Upper lobe of left lung (tissue), 6 donors: ENCODE measurements around the gene COQ4. TPM values are rescaled to one million over a fixed set of nuclear protein-coding genes. Genes with fewer than 3 reads are reported as not detected.

Experiments
- ATAC-seq, 2 donors: fragments of 200-7000 bp; cut with Tn5 transposase; one replicate each; pipeline ENCODE4 v1.9.1; 2022; ENCODE audit warnings: mild to moderate bottlenecking in 2 of 2, moderate library complexity in 2 of 2; ENCODE audit not compliant: low FRiP score in 2 of 2
- DNase-seq, 2 donors: peaks; one replicate each; pipeline ENCODE4 v3.0.0-alpha.2; 2019 to 2020
- H3K27ac ChIP-seq, 4 donors: fragments of 200-600 bp; sonication (generic); one replicate each; pipeline ENCODE4 v1.5.1; 2016 to 2019
- H3K27me3 ChIP-seq, 4 donors: fragments of 200-600 bp; sonication (generic); one replicate each; pipeline ENCODE4 v1.5.1; 2017 to 2019
- H3K36me3 ChIP-seq, 4 donors: fragments of 200-600 bp; sonication (generic); one replicate each; pipeline ENCODE4 v1.5.1; 2016 to 2019
- H3K4me1 ChIP-seq, 4 donors: fragments of 200-600 bp; sonication (generic); one replicate each; pipeline ENCODE4 v1.5.1; 2018 to 2019
- H3K4me3 ChIP-seq, 4 donors: fragments of 200-600 bp; sonication (generic); one replicate each; pipeline ENCODE4 v1.5.1; 2017 to 2019; ENCODE audit warnings: mild to moderate bottlenecking in 2 of 4, moderate library complexity in 1 of 4
- H3K9me3 ChIP-seq, 4 donors: fragments of 200-600 bp; sonication (generic); one replicate each; pipeline ENCODE4 v1.5.1; 2018 to 2019
- CTCF ChIP-seq, 6 experiments: fragments of 450-650 bp in 4 of 6; fragments of 200-600 bp in 2 of 6; sonication (generic) in 2 of 6; IDR thresholded peaks; one replicate each; pipeline ENCODE4 v1.5.1; 2016 to 2019; ENCODE audit warnings: antibody characterized with exemption in 6 of 6
- EP300 ChIP-seq, 4 donors: sonication (generic); formaldehyde crosslinking; IDR thresholded peaks; one replicate each; pipeline ENCODE4 v1.5.1; 2017; ENCODE audit warnings: antibody characterized with exemption in 4 of 4, control low read depth in 2 of 4
- POLR2A ChIP-seq, 4 donors: fragments of 450-650 bp; IDR thresholded peaks; one replicate each; pipeline ENCODE4 v1.5.1; 2016 to 2017; ENCODE audit warnings: antibody characterized with exemption in 4 of 4, mild to moderate bottlenecking in 2 of 4
- POLR2AphosphoS5 ChIP-seq, 2 donors: sonication (generic); formaldehyde crosslinking; IDR thresholded peaks; one replicate each; pipeline ENCODE4 v1.5.1; 2017; ENCODE audit warnings: antibody characterized with exemption in 2 of 2
- WGBS, 2 donors: methylation state at CpG; one replicate each; pipeline ENCODE4 v1.1.5; 2017 to 2018; 5-methylcytosine and 5-hydroxymethylcytosine counted together
- total RNA-seq, 6 donors: library from RNA; depleted of rRNA in 4 of 6; stranded (reverse); fragments of >200 nt in 4 of 6; gene quantifications; one replicate each; pipeline versions ENCODE4 v1.1.0 to v1.2.1, GENCODE V29; 2016 to 2021
- donor health status: DM: no; HTN: no; CAD: no; lungs with moderate emphysema.
- donor health status: DM: no; HTN: yes; CAD: no; lungs with severe emphysema.

COQ4 gene
- total RNA-seq, 6 donors from 2014 or later = 36.1 to 83.8 (median 55.2) TPM

- Histone ChIP-seq H3K27me3 (no peaks in the 10 kb centered on the region), H3K4me3 (no peak overlapping the region), H3K4me1 (peaks cover 9 to 14% (median 12%) of the 10 kb centered on the region in 4 donors), H3K9me3 (no peaks in the 10 kb centered on the region), H3K36me3 (peaks cover 5 to 30% (median 19%) of the 10 kb centered on the region in 4 donors), H3K27ac (no peak overlapping the region)
- no peak for ATAC-seq
- TF ChIP-seq CTCF (IDR thresholded peaks at IDR 0.05) (no peak), POLR2A (IDR thresholded peaks at IDR 0.05) (no peak), EP300 (IDR thresholded peaks at IDR 0.05) (no peak), POLR2AphosphoS5 (IDR thresholded peaks at IDR 0.05) (no peak)
- 95 to 96% methylated on average over 3 to 4 of the region's 4 CpGs for WGBS, 2 donors
- no peak for DNase-seq
Observed at GRCh38 chr9:128358861-128359260, 36.2 kb downstream of the COQ4 start.

GRCh38 chr9:128360826-128361225 lies 38.2 kb downstream of the COQ4 start:
- TF ChIP-seq EP300 (IDR thresholded peaks at IDR 0.05) = no peak
- TF ChIP-seq CTCF (IDR thresholded peaks at IDR 0.05) = no peak
- no peak for TF ChIP-seq POLR2A (IDR thresholded peaks at IDR 0.05)
- TF ChIP-seq POLR2AphosphoS5 (IDR thresholded peaks at IDR 0.05) = no peak
- Histone ChIP-seq H3K4me1 (peaks cover 17 to 23% (median 21%) of the 10 kb centered on the region in 4 donors), H3K27ac (peak overlapping the region in 2 of 4 donors; percentile 49 to 54), H3K4me3 (no peak overlapping the region), H3K9me3 (no peaks in the 10 kb centered on the region), H3K27me3 (no peaks in the 10 kb centered on the region), H3K36me3 (peaks cover 0 to 15% (median 8%) of the 10 kb centered on the region in 4 donors)
- WGBS, 2 donors = 41 to 71% methylated on average over 2 of the region's 2 CpGs
- DNase-seq (no peak), ATAC-seq (no peak)

- H3K9me3 ChIP-seq = no peaks in the 10 kb centered on the region
- H3K4me3 ChIP-seq = peak overlapping the region in 3 of 4 donors; percentile 36 to 55 (median 53)
- 65 to 73% methylated on average over 6 to 12 of the region's 14 CpGs for WGBS, 2 donors
- H3K27me3 ChIP-seq = no peaks in the 10 kb centered on the region
- no peak for TF ChIP-seq CTCF (IDR thresholded peaks at IDR 0.05)
- TF ChIP-seq EP300 (IDR thresholded peaks at IDR 0.05) = no peak
- TF ChIP-seq POLR2A (IDR thresholded peaks at IDR 0.05) = no peak
- ATAC-seq (peak in 1 of 2 donors; percentile 16), DNase-seq (no peak)
- peak overlapping the region; percentile 45 to 62 (median 52) for H3K27ac ChIP-seq
- H3K36me3 ChIP-seq = peaks cover 0 to 9% (median 3%) of the 10 kb centered on the region in 4 donors
- peaks cover 17 to 23% (median 21%) of the 10 kb centered on the region in 4 donors for H3K4me1 ChIP-seq
Observed at GRCh38 chr9:128361296-128361985, 38.8 kb downstream of the COQ4 start.

- Histone ChIP-seq H3K4me3 (peak overlapping the region in 3 of 4 donors; percentile 36 to 55 (median 53)), H3K9me3 (no peaks in the 10 kb centered on the region), H3K27ac (peak overlapping the region; percentile 45 to 62 (median 52)), H3K27me3 (no peaks in the 10 kb centered on the region), H3K36me3 (peaks cover 0 to 7% (median 2%) of the 10 kb centered on the region in 4 donors), H3K4me1 (peaks cover 17 to 23% (median 21%) of the 10 kb centered on the region in 4 donors)
- TF ChIP-seq EP300 (IDR thresholded peaks at IDR 0.05) (no peak), POLR2A (IDR thresholded peaks at IDR 0.05) (peak in 1 of 4 donors; percentile 18), CTCF (IDR thresholded peaks at IDR 0.05) (peak; percentile 82 to 95 (median 92))
- WGBS, 2 donors = 10 to 18% methylated on average over 10 to 19 of the region's 20 CpGs
- DNase-seq (peak; percentile 88 to 92), ATAC-seq (peak; percentile 94 to 95)
Observed at GRCh38 chr9:128361986-128362646, 39.5 kb downstream of the COQ4 start.
